Smooth muscle cell (in vitro differentiated cells): ENCODE measurements around the gene PPA1. TPM values are rescaled to one million over a fixed set of nuclear protein-coding genes. Genes with fewer than 3 reads are reported as not detected.

Experiments
- DNase-seq: peaks from one replicate; lab custom pipeline; 2025; ENCODE audit not compliant: unreplicated experiment; lab: John Stamatoyannopoulos, UW
- H2AFZ ChIP-seq: fragments of 200-600 bp; sonication (generic); 2 replicates; pipeline ENCODE4 v1.6.0; 2016; ENCODE audit warnings: antibody characterized with exemption, low read depth, mild to moderate bottlenecking
- H3F3A ChIP-seq: fragments of 200-600 bp; sonication (generic); 2 replicates; pipeline ENCODE4 v1.6.0; 2017; ENCODE audit warnings: antibody characterized with exemption, low read depth
- H3K27ac ChIP-seq: fragments of 200-600 bp; sonication (generic); 2 replicates; pipeline ENCODE4 v1.5.1; 2016; ENCODE audit warnings: low read depth, mild to moderate bottlenecking
- H3K27me3 ChIP-seq: fragments of 200-600 bp; sonication (generic); 2 replicates; pipeline ENCODE4 v1.6.1; 2016; ENCODE audit warnings: low read depth, mild to moderate bottlenecking
- H3K36me3 ChIP-seq: fragments of 200-600 bp; sonication (generic); 2 replicates; pipeline ENCODE4 v1.5.1; 2016; ENCODE audit warnings: low read depth
- H3K4me1 ChIP-seq: fragments of 200-600 bp; sonication (generic); 2 replicates; pipeline ENCODE4 v1.5.1; 2016; ENCODE audit warnings: low read depth
- H3K4me2 ChIP-seq: fragments of 200-600 bp; sonication (generic); 2 replicates; pipeline ENCODE4 v1.6.0; 2016; ENCODE audit warnings: mild to moderate bottlenecking
- H3K4me3 ChIP-seq: fragments of 200-600 bp; sonication (generic); 2 replicates; pipeline ENCODE4 v1.5.1; 2016; ENCODE audit warnings: mild to moderate bottlenecking
- H3K79me2 ChIP-seq: fragments of 200-600 bp; sonication (generic); 2 replicates; pipeline ENCODE4 v1.6.0; 2016; ENCODE audit warnings: low read depth, mild to moderate bottlenecking
- H3K9ac ChIP-seq: fragments of 200-600 bp; sonication (generic); 2 replicates; pipeline ENCODE4 v1.6.0; 2016; ENCODE audit warnings: low read depth
- H3K9me3 ChIP-seq: fragments of 200-600 bp; sonication (generic); replicated peaks from 2 replicates; pipeline ENCODE4 v1.5.1; 2016; ENCODE audit warnings: low read depth
- H4K20me1 ChIP-seq: fragments of 200-600 bp; sonication (generic); 2 replicates; pipeline ENCODE4 v1.6.0; 2016; ENCODE audit warnings: low read depth
- WGBS: methylation state at CpG from one replicate; pipeline ENCODE4 v1.1.7; 2016; ENCODE audit warnings: low lambda C conversion rate; 5-methylcytosine and 5-hydroxymethylcytosine counted together
- polyA plus RNA-seq: library from polyadenylated mRNA; unstranded; fragments of >200 nt; fragmentation: Nextera tagmentation; extraction: Ambion mirVana; gene quantifications from 2 replicates; pipeline ENCODE4 v1.2.1, GENCODE V29; 2016
- total RNA-seq: library from RNA; depleted of rRNA; stranded (reverse); fragments of >200 nt; gene quantifications from 2 replicates; pipeline ENCODE4 v1.2.3, GENCODE V29; 2014
- TF ChIP-seq, protein P1 (sequence below): fragments of 200-600 bp; sonication (generic); IDR thresholded peaks from 2 replicates; pipeline ENCODE4 v1.5.1; 2017; ENCODE audit warnings: borderline replicate concordance, mild to moderate bottlenecking, antibody characterized with exemption; ENCODE audit not compliant: insufficient read depth, poor library complexity, severe bottlenecking

PPA1 gene
- total and polyA plus RNA-seq, 2 experiments from 2014 or later = 38.1 to 58.4 TPM

- Histone ChIP-seq H3K4me2 (no peak overlapping the region), H3K4me3 (no peak overlapping the region), H3K27me3 (no peaks in the 10 kb centered on the region), H3K9ac (no peak overlapping the region), H3K27ac (no peak overlapping the region), H3F3A (peaks cover 4% of the 10 kb centered on the region), H3K36me3 (peaks cover 8% of the 10 kb centered on the region), H2AFZ (no peak overlapping the region), H3K4me1 (no peaks in the 10 kb centered on the region), H4K20me1 (peaks cover 45% of the 10 kb centered on the region), H3K9me3 (no peaks in the 10 kb centered on the region), H3K79me2 (peaks cover 12% of the 10 kb centered on the region)
- WGBS = 90% methylated on average over 1 of the region's 1 CpG
- DNase-seq = no peak
- TF ChIP-seq, protein P1, sequence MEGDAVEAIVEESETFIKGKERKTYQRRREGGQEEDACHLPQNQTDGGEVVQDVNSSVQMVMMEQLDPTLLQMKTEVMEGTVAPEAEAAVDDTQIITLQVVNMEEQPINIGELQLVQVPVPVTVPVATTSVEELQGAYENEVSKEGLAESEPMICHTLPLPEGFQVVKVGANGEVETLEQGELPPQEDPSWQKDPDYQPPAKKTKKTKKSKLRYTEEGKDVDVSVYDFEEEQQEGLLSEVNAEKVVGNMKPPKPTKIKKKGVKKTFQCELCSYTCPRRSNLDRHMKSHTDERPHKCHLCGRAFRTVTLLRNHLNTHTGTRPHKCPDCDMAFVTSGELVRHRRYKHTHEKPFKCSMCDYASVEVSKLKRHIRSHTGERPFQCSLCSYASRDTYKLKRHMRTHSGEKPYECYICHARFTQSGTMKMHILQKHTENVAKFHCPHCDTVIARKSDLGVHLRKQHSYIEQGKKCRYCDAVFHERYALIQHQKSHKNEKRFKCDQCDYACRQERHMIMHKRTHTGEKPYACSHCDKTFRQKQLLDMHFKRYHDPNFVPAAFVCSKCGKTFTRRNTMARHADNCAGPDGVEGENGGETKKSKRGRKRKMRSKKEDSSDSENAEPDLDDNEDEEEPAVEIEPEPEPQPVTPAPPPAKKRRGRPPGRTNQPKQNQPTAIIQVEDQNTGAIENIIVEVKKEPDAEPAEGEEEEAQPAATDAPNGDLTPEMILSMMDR = no peak
Measured at GRCh38 chr10:70221030-70221429, 12.2 kb downstream of the PPA1 start.

DNA sequence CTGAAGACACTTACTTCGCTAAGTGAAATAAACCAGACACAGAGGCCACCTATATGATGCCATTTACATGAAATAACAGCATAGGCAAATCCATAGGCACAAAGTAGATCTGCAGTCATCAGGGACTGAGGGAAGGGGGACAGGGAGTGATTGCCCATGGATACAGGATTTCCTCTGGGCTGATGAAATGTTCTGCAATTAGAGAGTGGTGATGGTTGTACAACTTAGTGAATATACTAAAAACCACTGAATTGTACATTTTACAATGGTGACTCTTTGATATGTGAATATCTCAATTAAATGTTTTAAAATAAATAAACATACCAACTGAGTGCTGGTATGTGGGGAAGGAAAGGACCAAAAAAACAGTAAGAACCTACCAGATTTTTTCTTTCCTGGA, 20.4 kb downstream of the PPA1 start:
- no peaks in the 10 kb centered on the region for H3K79me2 ChIP-seq
- peaks cover 28% of the 10 kb centered on the region for H3K36me3 ChIP-seq
- H4K20me1 ChIP-seq = no peaks in the 10 kb centered on the region
- DNase-seq = no peak
- 100% methylated on average over 1 of the region's 1 CpG for WGBS
- no peak overlapping the region for H2AFZ ChIP-seq
- H3K4me2 ChIP-seq = no peak overlapping the region
- no peak overlapping the region for H3K4me3 ChIP-seq
- no peaks in the 10 kb centered on the region for H3K4me1 ChIP-seq
- no peaks in the 10 kb centered on the region for H3K27me3 ChIP-seq
- TF ChIP-seq, protein P1 = no peak
- H3K9me3 ChIP-seq = no peaks in the 10 kb centered on the region
- no peak overlapping the region for H3K27ac ChIP-seq
- no peaks in the 10 kb centered on the region for H3F3A ChIP-seq
- no peak overlapping the region for H3K9ac ChIP-seq

DNA sequence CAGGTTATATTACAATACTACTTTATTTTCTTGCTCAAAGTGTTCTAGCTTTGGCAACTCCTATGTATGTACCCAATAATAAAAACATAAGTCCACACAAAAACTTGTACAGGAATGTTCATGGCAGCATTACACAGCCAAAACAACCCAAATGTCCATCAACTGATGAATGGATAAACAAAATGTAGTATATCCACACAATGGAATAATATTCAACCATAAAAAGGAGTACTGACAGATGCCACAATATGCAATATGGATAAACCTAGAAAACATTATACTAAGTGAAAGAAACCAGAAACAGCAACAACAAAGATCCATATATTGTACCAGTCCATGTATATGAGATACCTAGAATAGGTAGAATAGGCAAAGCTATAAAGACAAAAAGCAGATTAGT, 21.0 kb downstream of the PPA1 start:
- no peak overlapping the region for H3K9ac ChIP-seq
- no peak overlapping the region for H3K27ac ChIP-seq
- no peaks in the 10 kb centered on the region for H4K20me1 ChIP-seq
- TF ChIP-seq, protein P1 = no peak
- H3K4me2 ChIP-seq = no peak overlapping the region
- H3K27me3 ChIP-seq = no peaks in the 10 kb centered on the region
- no peaks in the 10 kb centered on the region for H3K4me1 ChIP-seq
- DNase-seq = no peak
- H3K9me3 ChIP-seq = no peaks in the 10 kb centered on the region
- H3K36me3 ChIP-seq = peaks cover 22% of the 10 kb centered on the region
- H3K4me3 ChIP-seq = no peak overlapping the region
- no peaks in the 10 kb centered on the region for H3K79me2 ChIP-seq
- no peaks in the 10 kb centered on the region for H3F3A ChIP-seq
- H2AFZ ChIP-seq = no peak overlapping the region

DNA sequence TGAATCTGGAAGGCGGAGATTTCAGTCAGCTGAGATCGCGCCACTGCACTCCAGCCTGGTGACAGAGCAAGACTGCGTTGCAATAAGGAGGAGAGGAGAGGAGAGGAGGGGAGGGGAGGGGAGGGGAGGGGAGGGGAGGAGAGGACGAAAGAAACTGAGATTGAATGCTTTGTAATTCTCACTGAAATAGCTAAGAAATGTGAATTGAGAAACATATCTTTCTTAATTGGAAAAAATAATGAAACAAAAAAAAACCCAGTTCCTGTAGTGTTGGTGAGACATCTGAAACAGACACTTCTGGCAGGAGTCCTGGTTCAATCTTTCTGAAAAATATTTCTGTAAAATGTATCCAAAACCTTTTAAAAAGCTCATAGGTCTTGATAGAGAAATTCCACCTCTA, 26.5 kb downstream of the PPA1 start:
- no peak overlapping the region for H2AFZ ChIP-seq
- TF ChIP-seq, protein P1 = no peak
- no peak overlapping the region for H3K9ac ChIP-seq
- no peak for DNase-seq
- H3K4me3 ChIP-seq = no peak overlapping the region
- H3F3A ChIP-seq = no peaks in the 10 kb centered on the region
- no peaks in the 10 kb centered on the region for H4K20me1 ChIP-seq
- H3K9me3 ChIP-seq = no peaks in the 10 kb centered on the region
- H3K79me2 ChIP-seq = no peaks in the 10 kb centered on the region
- peaks cover 15% of the 10 kb centered on the region for H3K36me3 ChIP-seq
- no peaks in the 10 kb centered on the region for H3K27me3 ChIP-seq
- no peaks in the 10 kb centered on the region for H3K4me1 ChIP-seq
- no peak overlapping the region for H3K27ac ChIP-seq
- WGBS = 80% methylated on average over 4 of the region's 5 CpGs
- H3K4me2 ChIP-seq = no peak overlapping the region
